ENCODE data around the gene HNRNPA0. TPM values are rescaled to one million over a fixed set of nuclear protein-coding genes. Genes with fewer than 3 reads are reported as not detected.

The HNRNPA0 gene
- total and polyA plus RNA-seq, 2 of the 4 experiments (the other 2 are of a cell fraction): 5.2 to 12.2 TPM

DNA sequence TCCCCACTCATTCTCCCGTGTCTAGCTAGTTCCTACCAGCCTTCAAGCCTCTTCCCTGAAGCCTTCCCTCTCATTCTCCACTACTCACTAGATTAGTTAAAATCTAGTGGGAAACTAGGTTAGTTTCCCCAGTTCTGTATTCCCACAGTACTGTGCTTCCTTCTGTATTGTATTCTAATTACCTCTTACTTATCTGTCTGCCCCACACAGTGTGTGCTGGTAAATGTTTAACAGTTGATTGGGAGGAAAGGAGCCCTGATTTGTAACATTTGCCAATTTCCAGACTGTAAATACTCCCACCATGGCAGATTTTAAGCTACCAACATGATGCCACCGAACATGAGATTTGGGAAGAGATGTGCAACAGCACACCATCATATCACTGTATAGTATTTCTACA is 26.5 kb downstream of the HNRNPA0 start:
- H2BK5ac ChIP-seq (ENCODE audit: low read depth, low read length, poor library complexity, severe bottlenecking): no peak overlapping the region
- H3K14ac ChIP-seq (replicated peaks; ENCODE audit: low read depth, low read length): no peak overlapping the region
- H3K9ac ChIP-seq (ENCODE audit: low read depth, low read length): no peak overlapping the region
- dilution Hi-C loops (cut with HindIII; ENCODE audit: low sequenced_read_pairs, unreplicated experiment): no loop called here
- no peak overlapping the region for H2BK120ac ChIP-seq (ENCODE audit: low read depth, low read length)
- H4K91ac ChIP-seq (ENCODE audit: insufficient read depth, low read depth, low read length): no peak overlapping the region
- no peak overlapping the region for H3K4ac ChIP-seq (ENCODE audit: low read depth, low read length)
- no peak for ATAC-seq (ENCODE audit: low read depth)
- no peak overlapping the region for H3K18ac ChIP-seq (ENCODE audit: low read depth, low read length)
- H3K79me1 ChIP-seq (ENCODE audit: low read depth in 1 of 2, low read length in 2 of 2): no peaks in the 10 kb centered on the region; a peak in 1 of 4 replicates
- no CpG with 5 or more reads among the region's 2 CpGs for WGBS, 2 experiments (ENCODE audit: extremely low coverage in 2 of 2, insufficient read length in 1 of 2)
- H3K36me3 ChIP-seq (ENCODE audit: control insufficient read depth, insufficient read depth, low read length): no peaks in the 10 kb centered on the region
- no peak overlapping the region for H3K4me2 ChIP-seq (ENCODE audit: low read depth, low read length)
- CTCF ChIA-PET: interaction anchor here (1.4 kb wide), 1 partner anchor 14 kb away, joined by 5 read pairs; no protein-coding TSS in a partner anchor
- H3K23ac ChIP-seq (ENCODE audit: low read depth, low read length): no peak overlapping the region
- H4K8ac ChIP-seq (ENCODE audit: low read depth in 2 of 2, low read length in 2 of 2): no peak overlapping the region
- 0 out of 2 replicates have a peak, but pooled peaks cover 2% of the 10 kb centered on the region for H3K27me3 ChIP-seq (ENCODE audit: control insufficient read depth, insufficient read depth, low read length)
- no peaks in the 10 kb centered on the region for H3K9me3 ChIP-seq (ENCODE audit: control insufficient read depth, insufficient read depth, low read length)
- BruUV-seq (replicated peaks): no TSS peak
- no peak overlapping the region for H2AFZ ChIP-seq (replicated peaks; ENCODE audit: low read length, poor library complexity)
- no peak for TF ChIP-seq RCOR1 (IDR thresholded peaks at IDR 0.05; ENCODE audit: insufficient replicate concordance, low read length)
- H2BK15ac ChIP-seq (ENCODE audit: low read depth, low read length): no peak overlapping the region
- H2AK5ac ChIP-seq (ENCODE audit: low read depth, low read length): no peak overlapping the region
- H3K4me3 ChIP-seq (ENCODE audit: insufficient read depth, low read depth, low read length): no peak overlapping the region
- no peaks in the 10 kb centered on the region for H3K4me1 ChIP-seq (ENCODE audit: control insufficient read depth, insufficient read depth, low read length)
- no peaks in the 10 kb centered on the region for H3K9me1 ChIP-seq (ENCODE audit: insufficient read depth, low read length)
- no peak overlapping the region for H2AK9ac ChIP-seq (replicated peaks; ENCODE audit: low read depth, low read length, poor library complexity)
- POLR2A ChIA-PET (ENCODE audit: unreplicated experiment): no interaction called here
- H3K27ac ChIP-seq (ENCODE audit: insufficient read depth, low read length): no peak overlapping the region
- DNase-seq: no peak
- H3K56ac ChIP-seq (ENCODE audit: extremely low read depth, insufficient read depth, low read length): no peak overlapping the region
- H4K5ac ChIP-seq (ENCODE audit: low read depth, low read length): no peak overlapping the region
- H2BK20ac ChIP-seq (ENCODE audit: low read depth, low read length): no peak overlapping the region
- intact Hi-C loops (cut with micrococcal nuclease): no loop called here
- no peaks in the 10 kb centered on the region for H4K20me1 ChIP-seq (ENCODE audit: insufficient read depth, low read length)
- in situ Hi-C loops (cut with MboI; ENCODE audit: low sequenced_read_pairs): loop anchor here (25.0 kb wide), 1 partner anchor 415 kb away; no protein-coding TSS in a partner anchor

All from IMR-90 (cell line).